Hematopoietic multipotent progenitor cell treated with erythropoietin and hydrocortisone succinate and interleukin-3 and kit ligand, for 6 days (in vitro differentiated cells): ENCODE measurements around the gene BRD3.

Experiments used
- DNase-seq: peaks from one replicate; pipeline ENCODE4 v3.0.0-alpha.2; 2015

Gene BRD3

GRCh38 chr9:134053941-134054761 lies 13.7 kb downstream of the BRD3 start:
- no peak for DNase-seq

GRCh38 chr9:134053401-134053871 lies 14.4 kb downstream of the BRD3 start:
- DNase-seq, result no peak

- DNase-seq, result no peak
These were observed 14.9 kb downstream of the BRD3 start for GRCh38 chr9:134052941-134053340.

- DNase-seq, result no peak
These were observed 15.3 kb downstream of the BRD3 start for GRCh38 chr9:134052491-134052890.

- DNase-seq, result no peak
These were observed 16.5 kb downstream of the BRD3 start for GRCh38 chr9:134051319-134051718.

GRCh38 chr9:134050726-134051125 lies 17.1 kb downstream of the BRD3 start:
- no peak for DNase-seq

- DNase-seq, result no peak
These were observed 17.8 kb downstream of the BRD3 start for GRCh38 chr9:134049772-134050588.

- no peak for DNase-seq
These were observed 18.6 kb downstream of the BRD3 start for GRCh38 chr9:134049236-134049635.

- no peak for DNase-seq
These were observed 19.3 kb downstream of the BRD3 start for GRCh38 chr9:134048582-134048968.

- no peak for DNase-seq
These were observed 19.8 kb downstream of the BRD3 start for GRCh38 chr9:134047868-134048581.

GRCh38 chr9:134046894-134047681 lies 20.7 kb downstream of the BRD3 start:
- DNase-seq, result no peak

GRCh38 chr9:134045841-134046544 lies 21.8 kb downstream of the BRD3 start:
- no peak for DNase-seq

- DNase-seq, result no peak
These were observed 22.9 kb downstream of the BRD3 start for GRCh38 chr9:134044944-134045343.

- DNase-seq, result peak; percentile 29
These were observed 24.3 kb downstream of the BRD3 start for GRCh38 chr9:134043531-134043988.

- no peak for DNase-seq
These were observed 26.2 kb downstream of the BRD3 start for GRCh38 chr9:134041649-134041962.

- DNase-seq, result peak; percentile 55
These were observed 26.8 kb downstream of the BRD3 start for GRCh38 chr9:134040781-134041648.

GRCh38 chr9:134040176-134040565 lies 27.7 kb downstream of the BRD3 start:
- no peak for DNase-seq

- no peak for DNase-seq
These were observed 28.2 kb downstream of the BRD3 start for GRCh38 chr9:134039386-134040175.

GRCh38 chr9:134037641-134038040 lies 30.2 kb downstream of the BRD3 start:
- DNase-seq, result no peak

- DNase-seq, result no peak
These were observed 31.7 kb downstream of the BRD3 start for GRCh38 chr9:134036130-134036529.
